ENCODE results near the gene STK35. TPM values are rescaled to one million over a fixed set of nuclear protein-coding genes. Genes with fewer than 3 reads are reported as not detected.

Gene STK35
- total RNA-seq, 1 experiment from 2014 or later, result 23.5 TPM

- no peak for DNase-seq (ENCODE audit: extremely low read depth, low read depth)
Measured at GRCh38 chr20:2132461-2132901, 30.9 kb downstream of the STK35 start.

- no peak for DNase-seq (ENCODE audit: extremely low read depth, low read depth)
Measured at GRCh38 chr20:2133318-2134183, 31.9 kb downstream of the STK35 start.

GRCh38 chr20:2135013-2135412 lies 33.4 kb downstream of the STK35 start:
- DNase-seq (ENCODE audit: extremely low read depth, low read depth), result no peak

GRCh38 chr20:2136275-2136674 lies 34.6 kb downstream of the STK35 start:
- no peak for DNase-seq (ENCODE audit: extremely low read depth, low read depth)

GRCh38 chr20:2137552-2138201 lies 36.0 kb downstream of the STK35 start:
- no peak for DNase-seq (ENCODE audit: extremely low read depth, low read depth)

GRCh38 chr20:2138396-2138795 lies 36.8 kb downstream of the STK35 start:
- DNase-seq (ENCODE audit: extremely low read depth, low read depth), result no peak

GRCh38 chr20:2139250-2139649 lies 37.6 kb downstream of the STK35 start:
- no peak for DNase-seq (ENCODE audit: extremely low read depth, low read depth)

GRCh38 chr20:2139736-2140135 lies 38.1 kb downstream of the STK35 start:
- no peak for DNase-seq (ENCODE audit: extremely low read depth, low read depth)

GRCh38 chr20:2140561-2140960 lies 38.9 kb downstream of the STK35 start:
- no peak for DNase-seq (ENCODE audit: extremely low read depth, low read depth)

- no peak for DNase-seq (ENCODE audit: extremely low read depth, low read depth)
Measured at GRCh38 chr20:2141600-2142575, 40.3 kb downstream of the STK35 start.

- DNase-seq (ENCODE audit: extremely low read depth, low read depth), result no peak
Measured at GRCh38 chr20:2142649-2143048, 41.0 kb downstream of the STK35 start.

- DNase-seq (ENCODE audit: extremely low read depth, low read depth), result no peak
Measured at GRCh38 chr20:2143594-2143993, 42.0 kb downstream of the STK35 start.

GRCh38 chr20:2144850-2145249 lies 43.2 kb downstream of the STK35 start:
- no peak for DNase-seq (ENCODE audit: extremely low read depth, low read depth)

GRCh38 chr20:2145376-2145775 lies 43.7 kb downstream of the STK35 start:
- DNase-seq (ENCODE audit: extremely low read depth, low read depth), result no peak

GRCh38 chr20:2146080-2146867 lies 44.6 kb downstream of the STK35 start:
- no peak for DNase-seq (ENCODE audit: extremely low read depth, low read depth)

GRCh38 chr20:2149507-2149906 lies 47.9 kb downstream of the STK35 start:
- DNase-seq (ENCODE audit: extremely low read depth, low read depth), result no peak

GRCh38 chr20:2150660-2151059 lies 49.0 kb downstream of the STK35 start:
- DNase-seq (ENCODE audit: extremely low read depth, low read depth), result no peak

GRCh38 chr20:2151858-2152281 lies 50.2 kb downstream of the STK35 start:
- DNase-seq (ENCODE audit: extremely low read depth, low read depth), result no peak

GRCh38 chr20:2152317-2152716 lies 50.7 kb downstream of the STK35 start:
- no peak for DNase-seq (ENCODE audit: extremely low read depth, low read depth)

GRCh38 chr20:2153326-2153725 lies 51.7 kb downstream of the STK35 start:
- DNase-seq (ENCODE audit: extremely low read depth, low read depth), result no peak
